ENCODE results near the gene GRM8.

GRCh38 chr7:127018889-127019288 lies 233.9 kb downstream of the GRM8 start:
- TF ChIP-seq SUZ12 (IDR thresholded peaks at IDR 0.05; ENCODE audit: extremely low read depth, insufficient read depth, insufficient read length) (no peak), ZNF274 (IDR thresholded peaks at IDR 0.05; ENCODE audit: low read depth, low read length) (no peak)
